NCI-H128 (cell line): Measurements from ENCODE around the gene PIK3CB.
"Not testable (repeated sequence)": the region's sequence is repeated elsewhere in the genome, so short reads cannot be mapped to it uniquely, and the experiment has no call there.

ENCODE experiments used
- DNase-seq: peaks from one replicate; lab custom pipeline; 2025; ENCODE audit not compliant: unreplicated experiment; lab: John Stamatoyannopoulos, UW

PIK3CB gene

DNA sequence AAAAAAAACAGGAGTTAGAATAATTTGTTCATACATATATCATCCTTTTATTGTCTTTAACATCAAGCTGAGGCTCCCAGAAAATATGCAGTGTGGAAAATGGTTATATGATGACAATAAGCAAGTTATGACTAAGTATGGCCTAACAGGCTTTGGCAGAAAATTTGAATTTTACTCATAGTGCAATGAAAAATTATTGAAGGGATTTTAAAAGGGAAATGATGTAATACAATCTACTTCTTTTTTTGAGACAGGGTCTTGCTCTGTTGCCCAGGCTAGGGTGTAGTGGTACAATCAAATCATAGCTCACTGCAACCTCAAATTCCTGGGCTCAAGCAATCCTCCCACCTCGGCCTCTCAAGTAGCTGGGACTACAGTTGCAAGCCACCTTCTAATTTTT lies 147.5 kb downstream of the PIK3CB start:
- DNase-seq: no peak

DNA sequence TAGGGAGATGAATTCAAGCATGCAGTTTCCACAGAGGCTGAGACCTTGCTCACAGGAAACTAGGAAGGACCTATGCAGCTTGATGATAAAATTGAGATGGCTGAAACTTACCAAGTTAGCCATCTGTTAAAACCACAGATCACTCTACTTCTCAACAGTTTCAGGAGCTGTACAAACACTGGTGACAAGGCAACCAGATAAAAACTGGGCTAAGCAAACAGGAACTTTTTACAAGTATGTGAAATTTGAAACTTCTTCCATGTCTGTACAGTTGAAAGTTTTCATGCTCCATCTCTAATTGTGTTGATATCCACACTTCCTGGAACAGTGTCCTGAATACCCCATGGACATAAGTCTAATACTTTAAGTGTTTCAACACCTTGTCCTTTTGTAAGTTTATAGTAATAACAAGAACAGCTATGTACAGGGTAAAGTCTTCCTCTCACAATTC lies 147.9 kb downstream of the PIK3CB start:
- no peak for DNase-seq

DNA sequence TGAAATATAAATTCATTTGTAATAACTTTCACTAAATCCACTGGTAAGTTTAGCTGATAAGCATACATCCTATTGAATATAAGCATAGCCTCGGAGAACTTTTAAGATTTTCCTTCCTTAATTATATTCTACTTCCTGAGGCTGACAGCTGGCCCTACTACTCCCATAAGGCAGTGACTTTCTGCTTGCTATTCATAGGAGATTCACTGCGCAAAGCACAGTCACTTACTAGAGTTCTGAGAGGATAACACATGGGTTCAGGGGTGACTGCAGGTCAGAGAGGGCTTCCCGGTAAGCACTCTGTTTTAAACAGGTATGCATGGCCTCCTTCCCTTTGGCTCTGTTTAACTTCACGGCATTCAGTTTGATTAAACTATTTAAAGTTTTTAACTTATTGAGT lies 150.3 kb downstream of the PIK3CB start:
- DNase-seq: no peak

DNA sequence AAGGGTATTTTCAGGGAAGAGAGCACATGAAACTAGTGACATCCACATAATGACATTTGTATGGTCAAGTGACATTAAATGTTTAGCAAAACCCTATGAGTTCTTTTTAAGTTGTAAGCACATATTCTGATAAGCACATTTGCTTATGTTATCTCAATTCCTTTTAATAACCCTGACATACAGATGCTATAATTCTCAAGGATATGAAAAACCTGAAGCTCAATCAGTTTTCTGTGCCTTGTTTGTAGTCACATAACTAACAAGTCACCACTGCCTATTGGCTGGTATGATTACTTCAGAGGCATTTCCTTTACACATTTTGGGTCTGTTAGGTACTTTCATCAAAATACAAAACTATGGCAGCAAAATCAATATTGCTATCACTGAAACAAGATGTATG lies 152.1 kb downstream of the PIK3CB start:
- DNase-seq: no peak

DNA sequence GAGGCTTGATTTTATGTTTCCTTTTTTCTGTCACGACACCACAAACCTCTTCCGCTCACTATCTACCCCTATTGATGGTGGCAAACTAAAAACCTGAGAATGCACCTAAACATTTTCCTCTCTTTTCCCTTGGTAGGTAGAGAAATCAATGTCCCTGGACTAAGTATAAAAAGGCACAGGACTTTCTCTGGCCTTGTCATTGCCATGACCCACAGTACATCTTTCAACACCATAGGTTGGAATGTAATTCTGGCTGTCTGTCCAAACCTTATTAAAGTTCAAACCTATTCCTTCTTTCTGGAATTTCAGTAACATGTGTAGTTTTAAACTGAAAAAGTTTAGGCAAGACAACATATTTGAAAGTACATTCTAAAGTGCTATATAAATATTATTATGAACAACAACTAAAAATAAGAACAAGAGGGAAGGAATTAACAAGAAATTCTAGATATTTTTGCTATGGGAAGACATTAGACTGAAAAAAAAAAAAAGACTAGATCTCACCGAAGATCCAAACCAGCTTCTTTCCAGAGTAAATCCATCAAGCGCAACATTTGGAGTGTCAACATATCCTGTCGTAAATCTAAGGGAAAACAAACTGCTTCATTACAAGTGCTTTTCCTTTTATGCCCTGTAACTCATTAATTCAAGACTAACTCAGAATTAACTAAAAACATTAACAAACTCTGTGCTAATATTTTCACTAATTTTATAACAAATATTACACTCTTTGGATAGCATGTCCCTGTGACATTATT lies 153.1 kb downstream of the PIK3CB start:
- DNase-seq: no peak

DNA sequence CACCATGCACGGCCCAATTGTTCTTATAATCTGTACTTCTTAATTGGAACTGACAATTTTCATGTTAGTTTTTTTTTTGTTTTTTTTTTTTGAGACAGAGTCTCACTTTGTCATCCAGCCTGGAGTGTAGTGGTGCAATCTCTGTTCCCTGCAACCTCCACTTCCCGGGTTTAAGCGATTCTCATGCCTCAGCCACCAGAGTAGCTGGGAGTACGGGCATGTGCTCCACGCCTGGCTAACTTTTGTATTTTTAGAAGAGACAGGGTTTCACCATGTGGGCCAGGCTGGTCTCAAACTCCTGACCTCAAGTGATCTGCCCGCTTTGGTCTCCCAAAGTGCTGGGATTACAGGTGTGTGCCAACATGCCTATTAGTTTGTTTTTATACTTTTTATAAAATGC lies 153.8 kb downstream of the PIK3CB start:
- DNase-seq: not testable (repeated sequence)

DNA sequence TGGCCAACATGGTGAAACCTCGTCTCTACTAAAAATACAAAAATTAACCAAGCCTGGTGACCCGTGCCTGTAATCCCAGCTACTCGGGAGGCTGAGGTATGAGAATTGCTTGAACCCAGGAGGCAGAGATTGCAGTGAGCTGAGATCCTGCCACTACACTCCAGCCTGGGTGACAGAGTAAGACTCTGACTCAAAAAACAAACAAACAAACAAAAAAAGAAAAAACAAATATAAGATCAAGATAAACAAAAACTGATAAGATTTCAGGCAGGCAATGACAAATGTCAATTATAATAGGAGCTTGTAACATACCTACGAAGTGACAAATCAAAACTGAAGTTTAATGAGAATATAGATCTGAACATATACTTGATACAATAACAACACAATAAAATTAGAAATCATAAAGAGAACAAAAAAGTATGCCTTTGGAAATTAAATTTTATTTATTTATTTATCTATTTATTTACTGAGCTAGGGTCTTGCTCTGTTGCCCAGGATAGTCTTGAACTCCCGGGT lies 155.8 kb downstream of the PIK3CB start:
- no peak for DNase-seq

DNA sequence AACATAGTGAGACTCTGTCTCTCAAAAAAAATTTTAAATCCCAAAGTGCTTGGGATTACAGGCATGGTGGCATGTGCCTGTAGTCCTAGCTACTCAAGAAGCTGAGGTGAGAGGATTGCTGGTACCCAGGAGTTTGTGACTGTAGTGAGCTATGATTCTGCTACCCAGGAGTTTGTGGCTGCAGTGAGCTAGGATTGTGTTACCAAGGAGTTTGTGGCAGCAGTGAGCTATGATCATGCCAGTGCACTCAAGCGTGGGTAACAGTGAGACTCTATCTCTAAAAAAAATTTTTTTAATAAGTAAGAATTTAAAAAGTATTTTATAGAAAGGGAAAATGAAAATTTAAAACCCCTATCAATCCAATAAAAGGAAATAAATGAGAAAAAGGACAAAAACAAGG lies 156.6 kb downstream of the PIK3CB start:
- no peak for DNase-seq

DNA sequence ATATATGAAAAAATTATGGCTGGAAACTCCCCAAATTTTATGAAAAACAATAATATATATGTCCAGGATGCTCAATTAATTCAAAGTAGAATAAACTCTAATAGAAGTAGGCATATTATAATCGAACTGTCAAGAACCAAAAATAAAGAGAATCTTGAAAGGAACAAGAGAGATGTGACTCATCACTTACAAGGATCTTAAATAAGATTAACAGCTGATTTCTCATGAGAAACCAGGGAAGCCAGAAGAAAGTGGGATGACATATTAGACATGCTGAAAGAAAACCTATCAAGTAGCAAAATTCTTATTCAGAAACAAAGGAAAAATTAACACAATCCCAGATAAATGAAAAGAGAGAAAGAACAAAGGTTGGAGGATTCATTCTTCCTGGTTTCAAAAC lies 159.3 kb downstream of the PIK3CB start:
- DNase-seq: no peak

DNA sequence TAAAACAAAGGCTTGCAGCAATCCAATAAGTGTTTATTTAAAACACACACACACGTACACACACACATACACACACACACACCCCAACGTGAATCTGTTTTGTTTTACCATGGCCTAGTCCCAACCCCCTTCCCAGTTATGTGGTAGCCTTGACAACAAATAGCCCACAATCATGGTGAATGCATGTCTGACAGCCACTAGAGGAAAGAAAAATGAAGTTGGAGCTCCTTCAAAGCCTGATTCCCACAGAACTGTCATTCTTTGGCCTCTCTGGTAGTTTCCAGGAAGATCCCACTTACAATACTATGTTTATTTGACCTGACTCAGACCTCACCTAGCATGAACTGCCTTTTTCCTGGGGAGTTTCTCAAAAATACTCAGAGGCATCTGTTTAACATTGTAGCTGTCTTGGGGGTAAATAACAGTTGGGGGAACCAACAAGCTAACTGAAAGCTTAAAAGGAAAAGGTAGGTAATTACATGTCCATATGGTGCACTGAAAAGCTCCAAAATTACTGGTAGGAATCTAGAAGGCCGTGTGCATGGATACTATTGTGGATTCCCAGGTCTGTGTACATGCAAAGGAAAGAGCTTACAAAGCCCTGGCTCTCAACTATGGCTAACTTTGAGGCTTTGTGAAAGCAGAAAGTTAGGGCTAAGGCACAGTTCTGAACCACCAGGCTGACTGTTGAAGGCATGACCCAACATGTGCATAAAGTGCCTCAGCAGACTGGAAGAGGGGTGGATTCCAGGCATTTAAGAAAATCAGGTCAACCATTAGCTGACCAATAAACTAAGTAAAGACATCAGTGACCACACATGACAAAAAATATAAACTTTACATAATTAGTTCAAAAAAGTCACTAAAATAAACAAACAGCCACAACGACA lies 160.8 kb downstream of the PIK3CB start:
- DNase-seq: no peak

DNA sequence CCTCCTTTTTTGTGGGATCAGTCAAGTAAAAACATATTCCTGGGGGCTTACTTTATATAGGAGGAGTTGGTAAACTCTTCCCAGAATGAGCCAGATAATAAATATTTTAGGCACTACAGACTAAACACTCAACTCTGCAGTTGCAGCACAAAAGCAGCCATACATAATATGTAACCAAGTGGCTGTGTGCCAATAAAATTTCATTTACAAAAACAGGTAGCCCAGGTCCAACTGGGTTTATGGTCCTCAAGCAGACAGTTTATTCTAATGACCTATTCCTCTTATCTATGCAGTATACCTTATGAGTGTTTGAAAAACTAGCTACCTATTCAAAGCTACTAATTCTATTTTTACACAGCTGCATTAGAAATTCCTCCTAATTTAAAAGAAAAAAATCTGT lies 164.3 kb downstream of the PIK3CB start:
- DNase-seq: no peak

DNA sequence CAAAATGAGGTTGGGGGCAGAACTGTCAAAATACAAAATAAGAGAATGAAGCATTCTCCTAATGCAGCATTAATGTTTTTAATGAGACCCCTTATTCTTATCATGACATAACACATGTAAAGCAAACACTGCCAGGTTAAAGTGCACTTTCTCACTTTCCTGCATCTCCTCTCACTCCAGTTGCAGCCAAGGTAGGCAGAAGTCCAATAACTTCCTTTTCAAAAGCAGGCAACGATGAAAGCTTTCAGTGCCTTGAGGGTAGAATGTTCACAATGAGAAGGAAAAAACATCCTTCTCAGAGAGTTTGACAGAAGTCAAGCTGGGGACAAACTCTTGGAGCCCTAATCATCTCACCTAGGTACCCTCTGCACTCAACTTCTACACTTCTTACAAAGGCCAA lies 166.6 kb downstream of the PIK3CB start:
- no peak for DNase-seq

DNA sequence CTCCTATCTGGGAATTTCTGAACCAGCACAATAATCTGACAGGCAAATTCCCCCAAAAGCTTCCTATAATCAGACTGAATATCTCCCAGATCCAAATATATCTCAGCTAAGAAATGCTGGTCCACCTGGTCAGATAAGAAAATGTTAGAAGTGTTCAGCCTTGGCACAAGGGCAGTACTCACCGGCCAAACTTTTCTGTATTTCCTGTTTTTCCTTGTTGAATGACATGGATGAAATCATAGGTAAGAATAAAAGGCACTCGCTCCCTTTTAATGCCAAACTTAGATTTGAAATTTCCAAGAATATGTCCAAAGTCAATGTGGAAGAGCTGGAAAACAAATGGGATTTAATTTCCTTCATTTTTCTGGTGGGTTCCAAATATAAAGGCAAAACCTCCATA lies 177.2 kb downstream of the PIK3CB start:
- no peak for DNase-seq

DNA sequence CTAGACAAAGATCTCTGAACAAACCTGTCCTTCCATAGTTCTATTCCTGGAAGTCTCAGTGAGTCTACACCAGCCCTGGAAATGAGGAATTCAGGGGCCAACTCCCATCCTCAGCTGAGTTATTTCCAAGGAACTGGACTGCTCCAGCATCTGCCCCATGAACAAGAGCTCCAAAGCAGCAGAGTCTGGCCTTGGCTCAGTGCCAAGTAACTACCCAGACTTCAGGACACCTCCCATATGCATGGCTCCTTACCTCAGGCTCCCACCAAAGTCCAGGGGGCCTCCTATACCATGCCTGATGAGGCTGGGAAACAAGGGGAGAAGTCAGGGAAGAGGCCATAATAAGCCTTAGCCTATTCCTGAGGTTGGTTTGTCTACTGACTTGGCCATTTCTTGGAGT lies 181.2 kb downstream of the PIK3CB start:
- DNase-seq: no peak

DNA sequence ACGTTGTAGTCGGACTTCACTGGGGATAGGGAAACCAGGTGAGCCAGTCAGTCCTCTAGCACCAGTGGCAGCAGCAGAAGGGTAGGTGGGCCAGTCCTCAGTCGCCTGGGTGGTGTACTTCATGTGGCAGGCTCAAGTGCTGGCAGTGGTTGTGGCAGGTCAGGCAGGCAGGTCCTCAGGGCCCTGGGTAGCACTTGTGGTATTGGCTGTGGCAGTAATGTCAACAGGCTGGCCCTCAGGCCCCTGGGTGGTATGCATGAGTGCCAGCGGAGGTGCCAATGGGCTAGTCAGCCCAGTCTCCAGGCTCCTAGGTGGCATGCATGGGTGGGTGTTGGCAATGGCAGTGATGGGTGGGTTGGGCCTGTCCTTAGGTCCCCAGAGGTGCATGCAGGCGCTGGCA lies 185.6 kb downstream of the PIK3CB start:
- no peak for DNase-seq

DNA sequence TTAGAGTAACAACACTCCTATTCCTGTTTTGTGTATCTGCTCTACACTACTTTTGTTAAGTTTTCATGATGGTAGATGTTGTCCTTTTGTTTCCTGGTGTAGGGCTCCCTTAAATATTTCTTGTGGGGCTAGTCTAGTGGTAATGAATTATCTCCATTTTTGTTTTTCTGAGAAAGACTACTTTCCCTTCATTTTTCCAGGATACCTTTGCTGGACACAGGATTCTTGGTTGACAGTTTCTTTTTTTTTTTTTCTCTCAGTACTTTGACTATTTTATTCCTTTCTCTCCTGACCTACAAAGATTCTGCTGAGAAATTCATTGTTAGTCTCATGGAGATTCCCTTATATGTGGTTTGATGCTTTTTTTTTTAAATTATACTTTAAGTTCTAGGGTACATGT lies 188.2 kb downstream of the PIK3CB start:
- no peak for DNase-seq

DNA sequence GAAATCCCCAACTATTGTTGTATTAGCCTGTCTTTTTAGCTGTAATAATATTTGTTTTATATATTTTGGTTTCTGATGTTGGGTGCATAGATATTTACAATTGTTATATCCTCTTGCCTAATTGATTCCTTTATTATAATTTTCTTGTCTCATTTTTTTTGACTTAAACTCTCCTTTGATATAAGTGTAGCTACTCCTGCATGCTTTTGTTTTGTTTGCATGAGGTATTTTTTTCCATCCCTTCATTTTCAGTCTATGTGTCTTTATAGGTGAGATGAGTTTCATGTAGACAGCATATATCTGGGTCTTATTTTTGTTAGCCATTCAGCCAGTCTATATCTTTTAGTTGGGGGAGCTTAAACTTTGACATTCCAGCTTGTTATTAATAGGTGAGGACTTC lies 188.7 kb downstream of the PIK3CB start:
- no peak for DNase-seq

DNA sequence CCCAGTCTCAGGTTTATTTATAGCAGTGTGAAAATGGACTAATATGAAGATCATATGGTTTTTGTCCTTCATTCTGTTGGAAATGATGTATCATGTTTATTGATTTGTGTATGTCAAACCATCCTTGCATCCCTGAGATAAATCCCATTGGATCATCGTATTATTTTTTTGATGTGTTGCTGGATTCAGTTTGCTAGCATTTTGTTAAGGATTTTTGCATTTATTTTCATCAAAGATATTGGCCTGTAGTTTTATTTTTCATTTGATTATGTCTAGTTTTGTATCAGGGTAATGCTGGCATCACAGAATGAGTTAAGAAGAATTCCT lies 191.8 kb downstream of the PIK3CB start:
- DNase-seq: no peak

DNA sequence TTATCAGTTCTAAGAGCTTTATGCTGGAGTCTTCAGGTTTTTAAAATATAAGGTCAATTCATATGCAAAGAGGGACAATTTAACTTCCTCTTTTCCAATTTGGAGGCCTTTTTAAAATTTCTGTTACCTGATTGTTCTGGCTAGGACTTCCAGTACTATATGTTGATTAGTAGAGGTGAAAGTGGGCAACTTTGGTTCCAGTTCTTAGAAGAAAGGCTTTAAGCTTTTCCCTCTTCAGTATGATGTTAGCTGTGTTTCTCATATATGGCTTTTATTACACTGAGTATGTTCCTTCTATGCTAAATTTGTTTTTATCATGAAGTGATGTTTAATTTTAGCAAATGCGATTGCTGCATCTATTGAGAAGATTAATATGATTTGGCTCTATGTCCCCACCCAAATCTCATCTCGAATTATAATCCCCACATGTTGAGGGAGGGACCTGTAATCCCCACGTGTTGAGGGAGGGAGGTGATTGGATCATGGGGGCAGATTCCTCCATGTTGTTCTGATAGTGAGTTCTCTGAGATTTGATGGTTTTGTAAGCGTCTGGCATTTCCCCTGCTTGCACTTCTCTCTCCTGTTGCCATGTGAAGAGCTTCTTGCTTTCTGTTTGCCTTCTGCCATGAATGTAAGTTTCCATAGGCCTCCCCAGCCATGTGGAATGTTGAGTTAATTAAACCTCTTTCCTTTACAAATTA lies 192.4 kb downstream of the PIK3CB start:
- no peak for DNase-seq

DNA sequence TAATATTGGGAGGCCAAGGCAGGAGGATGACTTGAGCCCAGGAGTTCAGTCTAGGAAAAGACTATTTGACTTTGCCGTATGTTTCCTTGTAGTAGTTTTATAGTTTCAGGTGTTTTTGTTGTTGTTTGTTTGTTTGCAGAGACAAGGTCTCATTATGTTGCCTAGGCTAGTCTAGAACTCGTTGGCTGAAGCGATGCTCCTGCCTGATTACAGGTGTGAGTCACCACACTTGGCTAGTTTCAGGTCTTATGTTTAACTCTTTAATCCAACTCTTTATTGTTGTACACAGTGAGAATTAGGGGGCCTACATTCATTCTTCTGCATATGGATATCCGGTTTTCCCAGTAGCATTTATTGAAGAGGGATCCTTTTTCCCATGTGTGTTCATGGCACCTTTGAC lies 194.2 kb downstream of the PIK3CB start:
- DNase-seq: no peak

DNA sequence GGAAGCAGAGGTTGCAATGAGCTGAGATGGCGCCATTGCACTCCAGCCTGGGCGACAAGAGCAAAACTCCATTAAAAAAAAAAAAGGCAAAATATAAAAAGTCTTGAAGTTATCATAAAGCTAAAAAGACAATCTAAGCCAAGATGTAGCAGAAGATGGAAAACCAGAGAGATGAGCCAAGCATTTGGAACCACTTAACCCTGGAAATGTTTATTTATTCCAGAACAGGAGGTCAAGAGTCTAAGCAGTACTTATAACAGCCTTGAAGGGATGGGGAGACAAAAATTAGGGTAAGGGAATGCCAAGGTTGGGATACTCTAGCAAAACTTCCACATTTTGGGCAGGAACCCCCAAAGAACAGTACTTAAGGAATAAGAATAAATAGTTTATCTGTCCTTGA lies 196.1 kb downstream of the PIK3CB start:
- no peak for DNase-seq

DNA sequence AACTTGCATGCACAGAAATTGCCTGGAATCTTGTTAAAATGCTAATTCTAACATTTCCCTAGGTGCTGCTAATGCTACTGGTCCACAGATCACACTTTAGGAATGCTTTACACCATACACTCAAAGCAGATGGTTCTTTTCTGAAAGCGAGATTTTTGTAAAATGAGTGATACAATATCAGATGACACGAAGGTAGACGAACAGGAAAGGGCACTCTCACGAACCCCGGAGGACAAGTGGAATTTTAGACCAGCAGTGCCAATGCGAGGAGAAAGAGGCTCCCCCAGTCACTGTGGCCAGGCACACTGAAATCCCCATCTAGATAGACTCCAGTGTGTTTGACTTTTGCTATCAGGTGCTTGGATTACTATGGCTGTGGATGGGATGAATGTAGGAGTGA lies 205.2 kb downstream of the PIK3CB start:
- no peak for DNase-seq
